NT2/D1 (cell line): ENCODE data around the gene HPGD.

Source experiments
- SUZ12 ChIP-seq: IDR thresholded peaks from 2 replicates; pipeline ENCODE4 v1.6.1; 2011; ENCODE audit not compliant: insufficient read length, insufficient read depth; ENCODE audit errors: extremely low read depth
- YY1 ChIP-seq: IDR thresholded peaks from 2 replicates; pipeline ENCODE4 v1.6.1; 2011; ENCODE audit not compliant: insufficient read length, insufficient read depth
- ZNF274 ChIP-seq: IDR thresholded peaks from 2 replicates; pipeline ENCODE4 v1.6.1; 2011; ENCODE audit warnings: mild to moderate bottlenecking, low read depth, low read length

- TF ChIP-seq YY1 (no peak), ZNF274 (no peak), SUZ12 (no peak)
These were observed 61.6 kb downstream of the HPGD start for GRCh38 chr4:174460684-174461083.
